ENCODE data around the gene PLXNA2.

DNA sequence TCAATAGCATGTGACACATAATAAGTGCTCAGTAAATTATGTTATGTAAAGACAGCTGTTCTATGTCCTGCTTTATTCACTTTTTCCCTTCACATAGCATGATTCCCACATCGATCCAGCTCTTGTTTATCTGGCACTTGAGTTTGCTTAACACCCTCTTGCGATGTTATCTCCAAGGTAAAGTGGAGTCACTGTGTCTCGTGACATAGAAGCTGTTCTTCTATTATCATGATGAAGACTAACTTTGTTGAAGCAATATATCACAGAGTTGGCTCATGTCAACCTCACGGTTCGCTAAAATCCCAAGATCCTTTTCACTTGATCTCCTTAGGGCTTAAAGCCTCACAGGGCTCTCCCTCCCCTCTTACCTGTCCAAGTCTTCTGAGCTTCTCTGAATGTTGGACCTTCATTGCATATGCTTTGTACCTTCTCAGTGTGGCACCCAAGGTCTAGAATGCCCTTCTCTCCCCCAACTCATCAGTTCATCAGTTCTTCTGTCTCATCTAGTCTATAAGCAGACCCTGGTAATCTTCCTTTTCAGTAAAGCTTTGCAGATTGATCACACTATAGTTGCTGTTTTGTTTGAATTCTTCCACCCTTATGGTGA, 38.0 kb downstream of the PLXNA2 start:
- TF ChIP-seq, protein P1, sequence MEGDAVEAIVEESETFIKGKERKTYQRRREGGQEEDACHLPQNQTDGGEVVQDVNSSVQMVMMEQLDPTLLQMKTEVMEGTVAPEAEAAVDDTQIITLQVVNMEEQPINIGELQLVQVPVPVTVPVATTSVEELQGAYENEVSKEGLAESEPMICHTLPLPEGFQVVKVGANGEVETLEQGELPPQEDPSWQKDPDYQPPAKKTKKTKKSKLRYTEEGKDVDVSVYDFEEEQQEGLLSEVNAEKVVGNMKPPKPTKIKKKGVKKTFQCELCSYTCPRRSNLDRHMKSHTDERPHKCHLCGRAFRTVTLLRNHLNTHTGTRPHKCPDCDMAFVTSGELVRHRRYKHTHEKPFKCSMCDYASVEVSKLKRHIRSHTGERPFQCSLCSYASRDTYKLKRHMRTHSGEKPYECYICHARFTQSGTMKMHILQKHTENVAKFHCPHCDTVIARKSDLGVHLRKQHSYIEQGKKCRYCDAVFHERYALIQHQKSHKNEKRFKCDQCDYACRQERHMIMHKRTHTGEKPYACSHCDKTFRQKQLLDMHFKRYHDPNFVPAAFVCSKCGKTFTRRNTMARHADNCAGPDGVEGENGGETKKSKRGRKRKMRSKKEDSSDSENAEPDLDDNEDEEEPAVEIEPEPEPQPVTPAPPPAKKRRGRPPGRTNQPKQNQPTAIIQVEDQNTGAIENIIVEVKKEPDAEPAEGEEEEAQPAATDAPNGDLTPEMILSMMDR (IDR thresholded peaks at IDR 0.05), result no peak
- TF ChIP-seq POLR2A (IDR thresholded peaks at IDR 0.05), result no peak
